GM12878 (cell line): ENCODE results near the gene CYP27A1. TPM values are rescaled to one million over a fixed set of nuclear protein-coding genes. Genes with fewer than 3 reads are reported as not detected.

ENCODE experiments used
- ATAC-seq: fragments of 200-7000 bp; cut with Tn5 transposase; 3 replicates; pipeline ENCODE4 v1.9.1; 2020; ENCODE audit warnings: mild to moderate bottlenecking, moderate library complexity
- BruUV-seq: library from RNA; stranded (reverse); fragments of 400-500 nt; replicated peaks from 2 replicates; lab custom pipeline; 2021; lab: Mats Ljungman, UMichigan
- CTCF ChIA-PET: fragments of 300-600 bp; sonication (Branson Sonifier 250); formaldehyde crosslinking; extraction: SDS; loops from one replicate; lab custom pipeline; 2021; ENCODE audit warnings: inconsistent platforms; lab: Yijun Ruan, JAX
- POLR2A ChIA-PET: fragments of 350-600 bp; formaldehyde crosslinking; extraction: SDS; loops from one replicate; lab custom pipeline; 2021; ENCODE audit warnings: inconsistent platforms; lab: Charles Lee
- RAD21 ChIA-PET: fragments of 300-600 bp; sonication (Branson Sonifier 250); formaldehyde crosslinking; loops from one replicate; lab custom pipeline; 2023; ENCODE audit warnings: antibody characterized with exemption; ENCODE audit not compliant: unreplicated experiment; lab: Charles Lee
- SMC1A ChIA-PET: fragments of 300-600 bp; sonication (Branson Sonifier 250); formaldehyde crosslinking; loops from one replicate; lab custom pipeline; 2023; ENCODE audit not compliant: unreplicated experiment, uncharacterized antibody; lab: Charles Lee
- DNase-seq: peaks from one replicate; pipeline ENCODE4 v3.0.0-alpha.2; 2011; ENCODE audit warnings: low read depth, low spot score
- FAIRE-seq: peaks from 3 replicates; lab custom pipeline; 2011; peaks lifted over from hg19 to GRCh38; lab: Jason Lieb, UNC
- H2AFZ ChIP-seq: 2 replicates; pipeline ENCODE4 v1.6.0; 2011; ENCODE audit warnings: low read depth, low read length, control low read depth; ENCODE audit not compliant: control insufficient read depth
- H3K27ac ChIP-seq: 2 replicates; pipeline ENCODE4 v1.5.1; 2011; ENCODE audit warnings: control low read depth; ENCODE audit not compliant: control insufficient read depth, insufficient read depth
- H3K27me3 ChIP-seq, 2 experiments: replicated peaks in 1 of 2; 2 replicates each; pipeline versions ENCODE4 v1.6.0 to v1.6.1; 2011; ENCODE audit warnings: low read length in 1 of 2; ENCODE audit not compliant: control insufficient read depth in 2 of 2, insufficient read depth in 2 of 2
- H3K36me3 ChIP-seq, 2 experiments: 2 replicates each; pipeline ENCODE4 v1.5.1; 2011; ENCODE audit warnings: low read length in 1 of 2; ENCODE audit not compliant: control insufficient read depth in 2 of 2, insufficient read depth in 2 of 2
- H3K4me1 ChIP-seq: 2 replicates; pipeline ENCODE4 v1.6.1; 2011; ENCODE audit warnings: mild to moderate bottlenecking, low read length, moderate library complexity, mixed read lengths; ENCODE audit not compliant: control insufficient read depth, insufficient read depth
- H3K4me2 ChIP-seq: 2 replicates; pipeline ENCODE4 v1.6.0; 2011; ENCODE audit warnings: control low read depth; ENCODE audit not compliant: control insufficient read depth, insufficient read depth
- H3K4me3 ChIP-seq: fragments of 200-600 bp; sonication (generic); 2 replicates; pipeline ENCODE4 v1.5.1; 2016
- H3K79me2 ChIP-seq: 2 replicates; pipeline ENCODE4 v1.6.0; 2011; ENCODE audit warnings: low read length; ENCODE audit not compliant: control insufficient read depth, insufficient read depth
- H3K9ac ChIP-seq: 2 replicates; pipeline ENCODE4 v1.8.0; 2011; ENCODE audit warnings: low read length, control low read depth, mixed read lengths; ENCODE audit not compliant: control insufficient read depth, insufficient read depth
- H3K9me3 ChIP-seq: replicated peaks from 3 replicates; pipeline ENCODE4 v1.5.1; 2011; ENCODE audit warnings: mild to moderate bottlenecking, low read length; ENCODE audit not compliant: control insufficient read depth, insufficient read depth
- H4K20me1 ChIP-seq: 2 replicates; pipeline ENCODE4 v1.6.0; 2011; ENCODE audit not compliant: control insufficient read depth, insufficient read depth
- CHD1 ChIP-seq: IDR thresholded peaks from 2 replicates; pipeline ENCODE4 v1.6.1; 2012; ENCODE audit warnings: low read depth, low read length, improper control_type of control experiment
- GABPA ChIP-seq: IDR thresholded peaks from 2 replicates; pipeline ENCODE4 v1.6.1; 2014; ENCODE audit warnings: antibody characterized with exemption, low read depth, mild to moderate bottlenecking, inconsistent platforms
- GATAD2B ChIP-seq: fragments of 450-650 bp; conservative IDR thresholded peaks from 2 replicates; pipeline ENCODE4 v1.6.1; 2017; ENCODE audit warnings: low read depth, mild to moderate bottlenecking, moderate library complexity
- HDAC6 ChIP-seq: fragments of 200-600 bp; sonication (generic); IDR thresholded peaks from one replicate; pipeline ENCODE4 v1.8.0; 2017; ENCODE audit warnings: antibody characterized with exemption; ENCODE audit not compliant: unreplicated experiment
- KDM1A ChIP-seq: fragments of 200-600 bp; sonication (generic); IDR thresholded peaks from 2 replicates; pipeline ENCODE4 v1.6.1; 2016; ENCODE audit warnings: borderline replicate concordance
- MEF2B ChIP-seq: fragments of 450-650 bp; IDR thresholded peaks from 2 replicates; pipeline ENCODE4 v1.6.1; 2018; ENCODE audit warnings: mild to moderate bottlenecking, moderate library complexity; ENCODE audit not compliant: partially characterized antibody, poor library complexity, severe bottlenecking
- NR2C1 ChIP-seq: fragments of 450-650 bp; IDR thresholded peaks from 2 replicates; pipeline ENCODE4 v1.6.1; 2017; ENCODE audit warnings: antibody characterized with exemption, mild to moderate bottlenecking, moderate library complexity
- POU2F2 ChIP-seq: IDR thresholded peaks from 3 replicates; pipeline ENCODE4 v1.6.1; 2011; ENCODE audit warnings: low read depth, mild to moderate bottlenecking, low read length, borderline replicate concordance
- RAD51 ChIP-seq: fragments of 450-650 bp; IDR thresholded peaks from 2 replicates; pipeline ENCODE4 v1.6.1; 2016; ENCODE audit warnings: moderate library complexity, mild to moderate bottlenecking, inconsistent platforms
- TCF3 ChIP-seq: IDR thresholded peaks from 2 replicates; pipeline ENCODE4 v1.6.1; 2012; ENCODE audit warnings: low read depth, mild to moderate bottlenecking, low read length, borderline replicate concordance; ENCODE audit not compliant: insufficient read depth
- USF2 ChIP-seq: IDR thresholded peaks from 2 replicates; pipeline ENCODE4 v1.6.1; 2011; ENCODE audit warnings: low read depth, low read length, improper control_type of control experiment, borderline replicate concordance
- YBX1 ChIP-seq: fragments of 450-650 bp; IDR thresholded peaks from 2 replicates; pipeline ENCODE4 v1.6.1; 2016; ENCODE audit warnings: antibody characterized with exemption
- YY1 ChIP-seq: IDR thresholded peaks from 2 replicates; pipeline ENCODE4 v1.6.1; 2011; ENCODE audit warnings: low read depth, mild to moderate bottlenecking, low read length
- ZBED1 ChIP-seq: IDR thresholded peaks from 2 replicates; pipeline ENCODE4 v1.6.1; 2016; ENCODE audit warnings: borderline replicate concordance
- ZBTB11 ChIP-seq: fragments of 450-650 bp; formaldehyde crosslinking; IDR thresholded peaks from 2 replicates; pipeline ENCODE4 v1.5.0; 2022; ENCODE audit warnings: mild to moderate bottlenecking, missing genetic modification characterization
- ZBTB33 ChIP-seq: fragments of 450-650 bp; IDR thresholded peaks from 2 replicates; pipeline ENCODE4 v1.6.1; 2017; ENCODE audit warnings: mild to moderate bottlenecking
- ZNF24 ChIP-seq: fragments of 450-650 bp; IDR thresholded peaks from 2 replicates; pipeline ENCODE4 v1.6.1; 2017; ENCODE audit warnings: antibody characterized with exemption, mild to moderate bottlenecking
- WGBS: methylation state at CpG from one replicate; pipeline ENCODE4 v1.1.6; 2016; ENCODE audit warnings: low lambda C conversion rate; ENCODE audit not compliant: insufficient replicate concordance, insufficient coverage; ENCODE audit errors: missing lambda C conversion rate; 5-methylcytosine and 5-hydroxymethylcytosine counted together
- in situ Hi-C: fragments of 300-500 bp; cut with MboI; formaldehyde crosslinking; loops from 9 replicates; pipeline ENCODE4 v1.14.3; 2018; ENCODE audit warnings: mixed read lengths
- intact Hi-C: fragments of 100-400 bp; cut with micrococcal nuclease; formaldehyde crosslinking; loops from one replicate; pipeline ENCODE4 v1.14.2; 2022; ENCODE audit not compliant: unreplicated experiment
- polyA plus RNA-seq, 11 experiments: library from polyadenylated mRNA; depleted of rRNA in 4 of 11; unstranded in 6 of 11; stranded (reverse) in 5 of 11; fragments of >200 nt; fragmentation: Nextera tagmentation in 4 of 11; fragmentation: Illumina TruSeq in 1 of 11; extraction: Ambion mirVana in 4 of 11; extraction: Trizol in 1 of 11; gene quantifications; 1 replicate in 1 of 11; 2 replicates in 10 of 11; pipeline versions ENCODE4 v1.2.1 to v1.2.3, GENCODE V29; 2011 to 2016; ENCODE audit warnings: inconsistent platforms in 2 of 11, missing spikeins in 2 of 11, low read depth in 1 of 11
- total RNA-seq, 4 experiments: library from RNA; depleted of rRNA in 3 of 4; stranded (reverse); fragments of >200 nt in 3 of 4; fragmentation: Illumina TruSeq in 1 of 4; extraction: Trizol in 1 of 4; gene quantifications; 2 replicates each; pipeline versions ENCODE4 v1.2.1 to v1.2.3, GENCODE V29; 2013 to 2021

The CYP27A1 gene
- total and polyA plus RNA-seq, 10 of the 15 experiments (the other 5 are each of a cell fraction or from before 2014, with no cell fraction given): 0.11 to 0.72 (median 0.18) TPM; not detected in 2

GRCh38 chr2:218746960-218747359, 35.0 kb upstream of the CYP27A1 start (continued):
- TF ChIP-seq ZBTB11 (CRISPR knock-in tag): no peak
- no peak for TF ChIP-seq POU2F2
- TF ChIP-seq CHD1: no peak
- no peak for TF ChIP-seq ZNF24
- no peak for TF ChIP-seq YY1
- no peak for TF ChIP-seq HDAC6
- no peak for TF ChIP-seq KDM1A
- no peak for TF ChIP-seq RAD51
- TF ChIP-seq YBX1: no peak

- ATAC-seq: no peak
- intact Hi-C loops: no loop called here
Measured at GRCh38 chr2:218748741-218749441, 33.1 kb upstream of the CYP27A1 start.

More at GRCh38 chr2:218748741-218749441, 33.1 kb upstream of the CYP27A1 start:
- SMC1A ChIA-PET: no interaction called here
- Histone ChIP-seq H3K4me3 (no peak overlapping the region), H3K27ac (no peak overlapping the region), H3K27me3 (no peaks in the 10 kb centered on the region), H4K20me1 (no peaks in the 10 kb centered on the region), H3K36me3 (peaks cover 31 to 53% of the 10 kb centered on the region in 2 experiments), H3K79me2 (no peaks in the 10 kb centered on the region), H3K9me3 (no peaks in the 10 kb centered on the region), H3K4me2 (no peak overlapping the region), H3K9ac (no peak overlapping the region), H3K4me1 (peaks cover 14% of the 10 kb centered on the region), H2AFZ (no peak overlapping the region)
- POLR2A ChIA-PET: interaction anchor here (0.6 kb wide), 1 partner anchor 343 kb away, joined by 4 read pairs; no protein-coding TSS in a partner anchor
- no peak for DNase-seq
- TF ChIP-seq USF2: no peak
- no peak for TF ChIP-seq TCF3
- TF ChIP-seq ZBTB33: no peak
- no peak for TF ChIP-seq GATAD2B
- no peak for TF ChIP-seq NR2C1
- no peak for TF ChIP-seq MEF2B
- TF ChIP-seq ZBED1: no peak
- TF ChIP-seq GABPA: no peak
- in situ Hi-C loops: no loop called here
- 80% methylated on average over 8 of the region's 8 CpGs for WGBS
- CTCF ChIA-PET: interaction anchor here (0.5 kb wide), 1 partner anchor 277 kb away, joined by 3 read pairs; no protein-coding TSS in a partner anchor
- RAD21 ChIA-PET: no interaction called here
- no TSS peak for BruUV-seq
- no peak for FAIRE-seq
